ENCODE data around the gene TBX21.

TBX21 gene, protein sequence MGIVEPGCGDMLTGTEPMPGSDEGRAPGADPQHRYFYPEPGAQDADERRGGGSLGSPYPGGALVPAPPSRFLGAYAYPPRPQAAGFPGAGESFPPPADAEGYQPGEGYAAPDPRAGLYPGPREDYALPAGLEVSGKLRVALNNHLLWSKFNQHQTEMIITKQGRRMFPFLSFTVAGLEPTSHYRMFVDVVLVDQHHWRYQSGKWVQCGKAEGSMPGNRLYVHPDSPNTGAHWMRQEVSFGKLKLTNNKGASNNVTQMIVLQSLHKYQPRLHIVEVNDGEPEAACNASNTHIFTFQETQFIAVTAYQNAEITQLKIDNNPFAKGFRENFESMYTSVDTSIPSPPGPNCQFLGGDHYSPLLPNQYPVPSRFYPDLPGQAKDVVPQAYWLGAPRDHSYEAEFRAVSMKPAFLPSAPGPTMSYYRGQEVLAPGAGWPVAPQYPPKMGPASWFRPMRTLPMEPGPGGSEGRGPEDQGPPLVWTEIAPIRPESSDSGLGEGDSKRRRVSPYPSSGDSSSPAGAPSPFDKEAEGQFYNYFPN

GRCh38 chr17:47733047-47733673 is at the start of gene TBX21:
Gene TBX21 (plus strand): TSS chr17:47733236. CDS start chr17:47733455, 219 bp downstream.
- TF ChIP-seq CTCF (IDR thresholded peaks at IDR 0.05; ENCODE audit: insufficient read depth, low read depth, low read length, missing control alignments), result peak; percentile 37
- peak; percentile 94 for DNase-seq (ENCODE audit: low read depth)
- H3K4me3 ChIP-seq (ENCODE audit: low read depth, low read length), result peak within 1 kb of the TSS; percentile 70

DNA sequence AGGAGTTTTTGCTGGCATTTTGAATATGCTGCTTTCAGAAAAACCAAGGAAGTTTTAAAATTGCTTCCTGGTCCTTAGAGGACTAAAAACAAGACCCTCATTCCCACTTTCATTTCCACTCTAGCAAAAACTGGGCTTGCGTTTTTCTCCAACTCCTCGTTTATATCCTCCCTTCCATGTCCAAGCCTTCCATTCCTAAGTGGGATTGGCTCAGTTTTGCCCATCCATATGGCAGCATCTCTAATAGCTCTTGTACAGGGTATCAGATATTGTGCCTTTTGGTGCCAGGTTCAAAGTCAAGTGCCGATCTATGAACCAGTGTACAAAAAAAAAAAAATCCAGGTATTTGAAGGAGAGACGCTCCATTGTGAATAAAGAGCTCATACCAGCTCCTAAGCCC is 49.0 kb upstream of the TBX21 start:
- no peak for DNase-seq (ENCODE audit: low read depth)
- H3K4me3 ChIP-seq (ENCODE audit: low read depth, low read length), result no peak overlapping the region
- TF ChIP-seq CTCF (IDR thresholded peaks at IDR 0.05; ENCODE audit: insufficient read depth, low read depth, low read length, missing control alignments), result no peak

DNA sequence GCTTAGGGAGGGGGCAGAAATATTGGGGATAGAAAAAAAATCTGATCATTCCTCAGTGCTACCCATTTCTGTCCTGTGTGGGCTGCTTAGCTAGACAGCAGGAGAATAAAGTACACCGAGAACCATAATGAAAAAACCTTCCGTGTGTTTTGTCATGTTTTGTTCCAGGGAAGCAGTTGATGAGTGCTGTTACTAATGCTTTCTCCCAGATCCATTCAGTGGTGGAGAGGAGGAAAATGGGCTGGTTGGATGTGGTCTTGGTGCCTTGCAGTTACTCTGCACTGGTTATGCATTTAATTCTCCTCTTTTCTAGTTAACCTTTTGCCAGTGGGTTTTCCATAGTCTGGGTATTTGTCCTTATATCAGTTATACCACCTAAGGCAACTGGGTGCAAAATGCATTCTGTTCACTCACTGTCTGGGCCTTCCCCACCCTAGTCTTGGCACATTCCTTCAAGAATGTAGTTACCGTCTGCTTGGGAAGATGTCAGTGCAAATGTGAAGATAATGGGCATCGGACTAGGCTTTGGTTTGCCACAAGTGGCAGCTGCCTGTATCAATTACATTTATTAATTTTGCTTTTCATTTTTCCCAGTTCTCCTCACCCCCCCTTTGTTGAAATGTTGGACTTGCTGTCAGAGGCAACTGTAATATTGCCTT is 48.4 kb upstream of the TBX21 start:
- no peak for TF ChIP-seq CTCF (IDR thresholded peaks at IDR 0.05; ENCODE audit: insufficient read depth, low read depth, low read length, missing control alignments)
- H3K4me3 ChIP-seq (ENCODE audit: low read depth, low read length), result no peak overlapping the region
- no peak for DNase-seq (ENCODE audit: low read depth)

DNA sequence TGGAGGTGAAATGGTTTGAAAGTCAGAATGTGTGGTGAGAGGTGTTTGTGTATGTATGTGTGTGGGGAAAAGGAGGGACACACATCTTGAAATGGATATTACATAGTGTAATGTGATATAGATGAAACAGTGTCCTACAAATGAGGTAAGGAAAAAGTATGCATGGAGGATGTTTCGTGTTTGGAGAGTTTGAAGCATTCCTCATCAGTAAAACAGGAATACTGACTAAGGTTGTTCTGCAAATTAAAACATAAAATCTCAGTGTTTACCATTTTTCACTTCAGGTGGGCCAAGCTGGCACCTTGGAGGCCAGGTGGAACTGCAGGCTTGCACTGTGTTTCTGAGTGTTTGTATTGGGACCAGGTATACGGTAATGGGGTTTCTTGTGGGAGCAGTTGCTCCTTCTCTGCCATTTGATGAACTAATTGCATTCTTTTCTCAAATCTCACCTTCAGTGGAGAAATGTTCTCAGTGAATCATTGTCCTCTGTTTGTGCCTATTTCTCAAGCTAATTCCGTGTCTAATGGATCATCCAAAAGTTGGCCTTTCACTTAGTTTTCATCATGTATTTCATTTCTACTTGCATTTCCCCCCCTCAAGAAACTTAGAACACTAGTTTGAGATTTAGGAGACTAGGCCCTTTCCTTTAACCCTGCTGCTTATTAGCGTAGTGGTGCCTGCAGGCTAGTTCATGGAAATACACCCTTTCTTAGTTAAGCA is 47.3 kb upstream of the TBX21 start:
- DNase-seq (ENCODE audit: low read depth), result no peak
- TF ChIP-seq CTCF (IDR thresholded peaks at IDR 0.05; ENCODE audit: insufficient read depth, low read depth, low read length, missing control alignments), result no peak

GRCh38 chr17:47686276-47686635 is 46.8 kb upstream of the TBX21 start:
- TF ChIP-seq CTCF (IDR thresholded peaks at IDR 0.05; ENCODE audit: insufficient read depth, low read depth, low read length, missing control alignments), result no peak
- H3K4me3 ChIP-seq (ENCODE audit: low read depth, low read length), result no peak overlapping the region
- DNase-seq (ENCODE audit: low read depth), result no peak

More for the DNA sequence above, 47.3 kb upstream of the TBX21 start:
- no peak overlapping the region for H3K4me3 ChIP-seq (ENCODE audit: low read depth, low read length)

- no peak for TF ChIP-seq CTCF (IDR thresholded peaks at IDR 0.05; ENCODE audit: insufficient read depth, low read depth, low read length, missing control alignments)
- DNase-seq (ENCODE audit: low read depth), result no peak
- no peak overlapping the region for H3K4me3 ChIP-seq (ENCODE audit: low read depth, low read length)
Measured at GRCh38 chr17:47686664-47687327, 46.2 kb upstream of the TBX21 start.
